Activated CD4-positive, alpha-beta T cell treated with anti-CD3 and anti-CD28 coated beads, Interleukin-2, amount 10 ng/mL, durations not matched to agents 7 days and 5 days (primary cell): ENCODE data around the gene POLE. TPM values are rescaled to one million over a fixed set of nuclear protein-coding genes. Genes with fewer than 3 reads are reported as not detected.

Experiments
- CTCF ChIA-PET: fragments of 350-600 bp; sonication (Branson Sonifier 250); formaldehyde crosslinking; loops from one replicate; lab custom pipeline; 2021; ENCODE audit warnings: antibody characterized with exemption; lab: Charles Lee
- POLR2A ChIA-PET: fragments of 350-600 bp; sonication (Branson Sonifier 250); formaldehyde crosslinking; loops from one replicate; lab custom pipeline; 2021; ENCODE audit warnings: antibody characterized with exemption; lab: Charles Lee
- DNase-seq: peaks from one replicate; pipeline ENCODE4 v3.0.0-alpha.2; 2020
- H3K27ac Mint-ChIP-seq: one replicate; pipeline ENCODE4 v1.8.0; 2021; ENCODE audit warnings: mild to moderate bottlenecking, moderate library complexity, mixed read lengths
- H3K27me3 Mint-ChIP-seq: one replicate; pipeline ENCODE4 v1.8.0; 2021; ENCODE audit warnings: mixed read lengths
- H3K36me3 Mint-ChIP-seq: one replicate; pipeline ENCODE4 v1.8.0; 2021; ENCODE audit warnings: low read depth, mixed read lengths
- H3K4me1 Mint-ChIP-seq: one replicate; pipeline ENCODE4 v1.8.0; 2021; ENCODE audit warnings: mixed read lengths
- H3K4me3 Mint-ChIP-seq: one replicate; pipeline ENCODE4 v1.8.0; 2021; ENCODE audit warnings: mild to moderate bottlenecking, moderate library complexity, mixed read lengths
- H3K9me3 Mint-ChIP-seq: one replicate; pipeline ENCODE4 v1.8.0; 2021; ENCODE audit warnings: mixed read lengths
- total RNA-seq, 2 experiments: library from RNA; stranded (reverse); gene quantifications; one replicate each; pipeline ENCODE4 v1.2.3, GENCODE V29; 2021

The POLE gene
- total RNA-seq, 2 experiments from 2014 or later, result 167 to 176 TPM

- peaks cover 19% of the 10 kb centered on the region for H3K4me1 Mint-ChIP-seq
- no peak for DNase-seq
- H3K27ac Mint-ChIP-seq, result no peak overlapping the region
- H3K36me3 Mint-ChIP-seq, result peaks cover 32% of the 10 kb centered on the region
- CTCF ChIA-PET, result no interaction called here
- no peaks in the 10 kb centered on the region for H3K9me3 Mint-ChIP-seq
- POLR2A ChIA-PET, result no interaction called here
- no peak overlapping the region for H3K4me3 Mint-ChIP-seq
- H3K27me3 Mint-ChIP-seq, result no peaks in the 10 kb centered on the region
Observed at GRCh38 chr12:132715874-132716273, 28.7 kb upstream of the POLE start.

- H3K36me3 Mint-ChIP-seq, result peaks cover 18% of the 10 kb centered on the region
- no peak for DNase-seq
- POLR2A ChIA-PET, result no interaction called here
- CTCF ChIA-PET, result interaction anchor here (2.0 kb wide), 1 partner anchor 21 kb away, joined by 4 read pairs; no protein-coding TSS in a partner anchor
- H3K4me3 Mint-ChIP-seq, result no peak overlapping the region
- H3K9me3 Mint-ChIP-seq, result no peaks in the 10 kb centered on the region
- H3K27ac Mint-ChIP-seq, result peak overlapping the region; percentile 77
- peaks cover 22% of the 10 kb centered on the region for H3K4me1 Mint-ChIP-seq
- H3K27me3 Mint-ChIP-seq, result no peaks in the 10 kb centered on the region
Observed at GRCh38 chr12:132713123-132713522, 26.0 kb upstream of the POLE start.

GRCh38 chr12:132711080-132711843 is 24.1 kb upstream of the POLE start:
- peaks cover 25% of the 10 kb centered on the region for H3K4me1 Mint-ChIP-seq
- ChIA-PET POLR2A (no interaction called here), CTCF (interaction anchor here (1.1 kb wide), 1 partner anchor 15 kb away, joined by 3 read pairs; no protein-coding TSS in a partner anchor)
- H3K9me3 Mint-ChIP-seq, result no peaks in the 10 kb centered on the region
- H3K4me3 Mint-ChIP-seq, result peak overlapping the region; percentile 82
- peaks cover 16% of the 10 kb centered on the region for H3K36me3 Mint-ChIP-seq
- peak; percentile 27 for DNase-seq
- peak overlapping the region; percentile 78 for H3K27ac Mint-ChIP-seq
- no peaks in the 10 kb centered on the region for H3K27me3 Mint-ChIP-seq

- DNase-seq, result peak; percentile 92
- H3K36me3 Mint-ChIP-seq, result peaks cover 16% of the 10 kb centered on the region
- H3K4me1 Mint-ChIP-seq, result peaks cover 25% of the 10 kb centered on the region
- no peaks in the 10 kb centered on the region for H3K27me3 Mint-ChIP-seq
- no peaks in the 10 kb centered on the region for H3K9me3 Mint-ChIP-seq
- POLR2A ChIA-PET, result no interaction called here
- H3K4me3 Mint-ChIP-seq, result peak within 1 kb of the TSS; percentile 93
- CTCF ChIA-PET, result no interaction called here
- peak within 1 kb of the TSS; percentile 92 for H3K27ac Mint-ChIP-seq
Observed at GRCh38 chr12:132710405-132711079, 23.4 kb upstream of the POLE start, which contains the start of gene PGAM5. Gene PGAM5 (plus strand): TSS chr12:132710842. CDS start chr12:132710877, 35 bp downstream.

GRCh38 chr12:132710043-132710404 is 22.9 kb upstream of the POLE start:
- CTCF ChIA-PET, result no interaction called here
- DNase-seq, result no peak
- Mint-ChIP-seq H3K36me3 (peaks cover 17% of the 10 kb centered on the region), H3K27me3 (no peaks in the 10 kb centered on the region), H3K4me3 (peak overlapping the region; percentile 93), H3K9me3 (no peaks in the 10 kb centered on the region), H3K27ac (peak overlapping the region; percentile 92), H3K4me1 (peaks cover 25% of the 10 kb centered on the region)
- POLR2A ChIA-PET, result no interaction called here

- peaks cover 26% of the 10 kb centered on the region for H3K36me3 Mint-ChIP-seq
- H3K27me3 Mint-ChIP-seq, result no peaks in the 10 kb centered on the region
- POLR2A ChIA-PET, result no interaction called here
- no peak overlapping the region for H3K27ac Mint-ChIP-seq
- H3K9me3 Mint-ChIP-seq, result no peaks in the 10 kb centered on the region
- no peak overlapping the region for H3K4me3 Mint-ChIP-seq
- DNase-seq, result no peak
- peaks cover 15% of the 10 kb centered on the region for H3K4me1 Mint-ChIP-seq
- CTCF ChIA-PET, result no interaction called here
Observed at GRCh38 chr12:132708150-132708549, 21.0 kb upstream of the POLE start.

GRCh38 chr12:132707241-132707640 is 20.1 kb upstream of the POLE start:
- ChIA-PET CTCF (no interaction called here), POLR2A (no interaction called here)
- no peak overlapping the region for H3K27ac Mint-ChIP-seq
- H3K4me3 Mint-ChIP-seq, result no peak overlapping the region
- H3K4me1 Mint-ChIP-seq, result peaks cover 12% of the 10 kb centered on the region
- no peaks in the 10 kb centered on the region for H3K27me3 Mint-ChIP-seq
- no peaks in the 10 kb centered on the region for H3K9me3 Mint-ChIP-seq
- no peak for DNase-seq
- peaks cover 26% of the 10 kb centered on the region for H3K36me3 Mint-ChIP-seq

GRCh38 chr12:132703641-132704040 is 16.5 kb upstream of the POLE start:
- CTCF ChIA-PET, result no interaction called here
- Mint-ChIP-seq H3K27me3 (no peaks in the 10 kb centered on the region), H3K36me3 (peaks cover 42% of the 10 kb centered on the region), H3K27ac (no peak overlapping the region), H3K9me3 (no peaks in the 10 kb centered on the region), H3K4me3 (no peak overlapping the region), H3K4me1 (peaks cover 6% of the 10 kb centered on the region)
- POLR2A ChIA-PET, result no interaction called here
- no peak for DNase-seq

- no peak for DNase-seq
- Mint-ChIP-seq H3K27me3 (no peaks in the 10 kb centered on the region), H3K4me3 (no peak overlapping the region), H3K36me3 (peaks cover 45% of the 10 kb centered on the region), H3K9me3 (no peaks in the 10 kb centered on the region), H3K4me1 (peaks cover 6% of the 10 kb centered on the region), H3K27ac (no peak overlapping the region)
- ChIA-PET POLR2A (no interaction called here), CTCF (interaction anchor here (1.5 kb wide), 1 partner anchor 11 kb away, joined by 5 read pairs; no protein-coding TSS in a partner anchor)
Observed at GRCh38 chr12:132702640-132703039, 15.5 kb upstream of the POLE start.

GRCh38 chr12:132700212-132700822 is 13.2 kb upstream of the POLE start:
- Mint-ChIP-seq H3K36me3 (peaks cover 47% of the 10 kb centered on the region), H3K27me3 (no peaks in the 10 kb centered on the region)

GRCh38 chr12:132698341-132698740 is 11.2 kb upstream of the POLE start:
- Mint-ChIP-seq H3K36me3 (peaks cover 36% of the 10 kb centered on the region), H3K4me3 (no peak overlapping the region), H3K9me3 (no peaks in the 10 kb centered on the region), H3K4me1 (peaks cover 3% of the 10 kb centered on the region), H3K27me3 (no peaks in the 10 kb centered on the region), H3K27ac (no peak overlapping the region)
- ChIA-PET POLR2A (no interaction called here), CTCF (interaction anchor here (0.7 kb wide), 1 partner anchor 17 kb away, joined by 4 read pairs; no protein-coding TSS in a partner anchor)
- no peak for DNase-seq

More at GRCh38 chr12:132700212-132700822, 13.2 kb upstream of the POLE start:
- CTCF ChIA-PET, result interaction anchor here (0.6 kb wide), 3 partner anchors 101 to 203 kb away, joined by 3 read pairs; no protein-coding TSS in a partner anchor
- no peak overlapping the region for H3K27ac Mint-ChIP-seq
- DNase-seq, result no peak
- H3K9me3 Mint-ChIP-seq, result no peaks in the 10 kb centered on the region
- no peak overlapping the region for H3K4me3 Mint-ChIP-seq
- H3K4me1 Mint-ChIP-seq, result peaks cover 3% of the 10 kb centered on the region
- POLR2A ChIA-PET, result no interaction called here

GRCh38 chr12:132695431-132695830 is 8.3 kb upstream of the POLE start:
- CTCF ChIA-PET, result interaction anchor here (0.8 kb wide), 1 partner anchor 16 kb away, joined by 3 read pairs; no protein-coding TSS in a partner anchor
- POLR2A ChIA-PET, result no interaction called here
- Mint-ChIP-seq H3K27me3 (no peaks in the 10 kb centered on the region), H3K9me3 (peaks cover 3% of the 10 kb centered on the region), H3K4me3 (no peak overlapping the region), H3K36me3 (peaks cover 41% of the 10 kb centered on the region), H3K4me1 (peaks cover 2% of the 10 kb centered on the region), H3K27ac (no peak overlapping the region)
- no peak for DNase-seq
